SH-SY5Y (cell line): Measurements from ENCODE around the gene ACIN1.

Experiments used
- GATA2 ChIP-seq: IDR thresholded peaks from 2 replicates; pipeline ENCODE4 v1.6.1; 2011; ENCODE audit warnings: mild to moderate bottlenecking, low read depth, low read length
- GATA3 ChIP-seq: IDR thresholded peaks from 2 replicates; pipeline ENCODE4 v1.6.1; 2011; ENCODE audit warnings: low read depth, mild to moderate bottlenecking, low read length, moderate library complexity

DNA sequence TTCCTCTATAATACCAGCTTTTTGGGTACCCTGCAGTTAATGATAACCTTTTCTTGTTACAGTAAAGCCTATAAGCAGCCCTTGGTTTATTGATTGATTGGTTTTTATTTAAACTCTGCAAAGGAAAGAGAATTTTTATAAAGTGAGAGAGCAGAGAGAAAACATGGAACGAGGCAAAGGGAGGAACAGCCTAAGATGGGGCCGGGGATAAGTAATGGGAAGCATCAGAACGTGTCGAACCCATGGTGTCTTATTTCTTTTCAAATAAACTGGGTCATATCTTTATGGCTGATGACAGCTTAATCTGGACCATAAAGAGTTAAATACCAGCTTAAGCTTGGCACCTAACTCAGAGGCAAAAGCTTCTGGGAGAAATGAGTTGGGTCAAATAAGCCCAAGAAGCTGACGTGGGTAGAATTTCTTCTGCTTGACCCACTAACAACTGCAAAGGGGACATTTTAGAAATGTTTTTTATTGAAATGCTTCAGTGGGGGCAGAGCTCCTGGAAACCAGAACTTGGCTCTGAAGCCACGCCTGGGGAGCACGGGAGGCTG, 73.0 kb downstream of the ACIN1 start:
- TF ChIP-seq GATA2 = no peak
- TF ChIP-seq GATA3 = no peak
